ENCODE results near the gene LCE5A. TPM values are rescaled to one million over a fixed set of nuclear protein-coding genes. Genes with fewer than 3 reads are reported as not detected.

Gene LCE5A
- total and polyA plus RNA-seq, 10 of the 15 experiments (the other 5 are each of a cell fraction or from before 2014, with no cell fraction given) = not detected

DNA sequence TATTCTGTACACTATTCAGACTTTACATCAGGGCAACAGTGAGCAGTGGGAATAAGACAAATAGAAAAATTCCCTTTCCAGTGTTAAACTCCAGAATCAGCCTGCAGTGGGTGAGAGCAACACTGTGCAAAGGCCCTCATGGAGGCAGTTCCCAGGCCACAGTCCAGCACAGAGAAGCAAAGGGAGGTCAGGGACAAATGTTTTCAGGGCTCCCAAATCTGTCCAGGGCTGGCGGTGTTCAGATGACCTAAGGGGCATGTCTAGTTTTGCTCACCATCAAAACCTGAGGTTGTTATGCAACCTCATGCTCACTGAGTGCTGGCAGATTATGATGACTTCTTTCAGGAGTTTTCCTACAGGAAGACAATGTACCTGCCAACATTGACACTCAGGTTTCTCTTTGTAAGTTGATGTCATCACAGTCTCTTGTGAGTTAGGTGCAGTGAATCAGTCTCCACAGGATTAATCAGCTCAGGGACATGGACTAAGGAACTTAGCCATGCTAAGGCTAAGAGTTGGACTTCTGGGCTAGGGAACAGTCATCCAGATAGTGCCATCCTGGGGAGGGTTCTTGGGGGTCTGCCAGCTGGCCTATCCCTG lies 3.6 kb upstream of the LCE5A start (continued):
- TF ChIP-seq, protein P1, sequence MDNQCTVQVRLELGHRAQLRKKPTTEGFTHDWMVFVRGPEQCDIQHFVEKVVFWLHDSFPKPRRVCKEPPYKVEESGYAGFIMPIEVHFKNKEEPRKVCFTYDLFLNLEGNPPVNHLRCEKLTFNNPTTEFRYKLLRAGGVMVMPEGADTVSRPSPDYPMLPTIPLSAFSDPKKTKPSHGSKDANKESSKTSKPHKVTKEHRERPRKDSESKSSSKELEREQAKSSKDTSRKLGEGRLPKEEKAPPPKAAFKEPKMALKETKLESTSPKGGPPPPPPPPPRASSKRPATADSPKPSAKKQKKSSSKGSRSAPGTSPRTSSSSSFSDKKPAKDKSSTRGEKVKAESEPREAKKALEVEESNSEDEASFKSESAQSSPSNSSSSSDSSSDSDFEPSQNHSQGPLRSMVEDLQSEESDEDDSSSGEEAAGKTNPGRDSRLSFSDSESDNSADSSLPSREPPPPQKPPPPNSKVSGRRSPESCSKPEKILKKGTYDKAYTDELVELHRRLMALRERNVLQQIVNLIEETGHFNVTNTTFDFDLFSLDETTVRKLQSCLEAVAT (IDR thresholded peaks at IDR 0.05) = no peak
- TF ChIP-seq SUPT20H (IDR thresholded peaks at IDR 0.05; ENCODE audit: borderline replicate concordance, control insufficient read depth, low read depth, low read length) = no peak
- TF ChIP-seq ZBTB40 (IDR thresholded peaks at IDR 0.05; ENCODE audit: borderline replicate concordance) = no peak
- TF ChIP-seq KAT2A (conservative IDR thresholded peaks at IDR 0.05; ENCODE audit: control insufficient read depth, low read depth, low read length) = no peak
- no peak for TF ChIP-seq MXI1 (IDR thresholded peaks at IDR 0.05; ENCODE audit: low read depth, low read length)
- no peak for TF ChIP-seq NFXL1 (IDR thresholded peaks at IDR 0.05; ENCODE audit: borderline replicate concordance)
- TF ChIP-seq, protein P2, sequence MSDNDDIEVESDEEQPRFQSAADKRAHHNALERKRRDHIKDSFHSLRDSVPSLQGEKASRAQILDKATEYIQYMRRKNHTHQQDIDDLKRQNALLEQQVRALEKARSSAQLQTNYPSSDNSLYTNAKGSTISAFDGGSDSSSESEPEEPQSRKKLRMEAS (IDR thresholded peaks at IDR 0.05; ENCODE audit: low read depth, low read length) = no peak
- TF ChIP-seq RB1 (IDR thresholded peaks at IDR 0.05; ENCODE audit: borderline replicate concordance) = no peak
- TF ChIP-seq WRNIP1 (IDR thresholded peaks at IDR 0.05; ENCODE audit: borderline replicate concordance, low read depth, low read length) = no peak
- TF ChIP-seq SMARCA5 (IDR thresholded peaks at IDR 0.05) = no peak
- TF ChIP-seq PAX5 (IDR thresholded peaks at IDR 0.05; ENCODE audit: borderline replicate concordance, low read depth, low read length) = no peak

All from GM12878 (cell line).